Caki2 (cell line): Measurements from ENCODE around the gene GULP1. TPM values are rescaled to one million over a fixed set of nuclear protein-coding genes. Genes with fewer than 3 reads are reported as not detected.
"Not testable (repeated sequence)": the region's sequence is repeated elsewhere in the genome, so short reads cannot be mapped to it uniquely, and the experiment has no call there.

Experiments used
- DNase-seq: peaks from one replicate; pipeline ENCODE4 v3.0.0-alpha.2; 2015; ENCODE audit warnings: low read depth
- in situ Hi-C: cut with HindIII; loops from 2 replicates; pipeline ENCODE4 v1.10.0; 2016; ENCODE audit warnings: low sequenced_read_pairs, low pct_unique_long_range_greater_than_20kb, mixed read lengths
- total RNA-seq: library from RNA; depleted of rRNA; stranded (reverse); fragments of >200 nt; shearing (Covaris generic); gene quantifications from 2 replicates; pipeline ENCODE4 v1.2.3, GENCODE V29; 2014; ENCODE audit warnings: low replicate concordance; rRNA removed

GULP1 gene, protein sequence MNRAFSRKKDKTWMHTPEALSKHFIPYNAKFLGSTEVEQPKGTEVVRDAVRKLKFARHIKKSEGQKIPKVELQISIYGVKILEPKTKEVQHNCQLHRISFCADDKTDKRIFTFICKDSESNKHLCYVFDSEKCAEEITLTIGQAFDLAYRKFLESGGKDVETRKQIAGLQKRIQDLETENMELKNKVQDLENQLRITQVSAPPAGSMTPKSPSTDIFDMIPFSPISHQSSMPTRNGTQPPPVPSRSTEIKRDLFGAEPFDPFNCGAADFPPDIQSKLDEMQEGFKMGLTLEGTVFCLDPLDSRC
- 144 and 172 TPM in 2 replicates for total RNA-seq

DNA sequence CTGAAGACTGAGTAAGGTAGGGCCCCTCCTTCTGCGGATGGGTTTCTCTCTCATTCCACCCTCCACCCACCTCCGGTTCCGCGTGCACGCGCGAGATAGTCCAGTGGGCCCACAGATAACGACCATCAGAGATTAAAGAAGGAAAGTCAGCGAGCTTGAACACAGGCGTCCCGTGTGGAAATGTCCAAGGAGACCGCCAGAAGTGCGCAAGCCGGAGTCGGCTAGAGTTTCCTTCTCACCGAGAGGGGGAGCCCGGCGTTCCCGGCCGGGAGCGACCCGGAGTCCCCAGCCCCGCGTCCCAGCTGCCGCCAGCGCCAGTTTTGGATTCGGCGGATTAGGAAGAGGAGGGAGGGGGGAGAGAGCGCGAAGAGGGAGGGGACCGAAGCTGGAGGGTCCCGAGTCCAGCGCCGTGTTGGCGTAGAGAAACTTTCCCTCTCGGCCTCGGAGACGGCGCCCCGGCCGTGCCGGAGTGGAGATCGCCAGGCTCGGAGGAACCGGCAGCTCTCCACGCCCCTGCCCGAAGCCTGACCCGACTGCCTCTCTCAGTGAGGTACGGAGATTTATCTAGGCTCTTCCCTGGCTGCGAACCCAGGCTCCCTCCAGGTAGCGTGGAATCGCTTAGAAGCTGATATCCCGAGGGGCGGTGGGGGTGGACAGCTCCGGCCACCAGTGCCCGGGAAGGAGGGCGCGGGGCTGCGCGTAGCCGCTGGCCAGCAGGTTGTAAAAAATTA, at the start of gene GULP1:
Gene GULP1, plus strand, starts transcription at position 258 of the 731 bp plus-strand sequence. CDS start 185,829 bp downstream, outside the sequence.
- DNase-seq, result peak; percentile 82
- in situ Hi-C loops, result no loop called here

DNA sequence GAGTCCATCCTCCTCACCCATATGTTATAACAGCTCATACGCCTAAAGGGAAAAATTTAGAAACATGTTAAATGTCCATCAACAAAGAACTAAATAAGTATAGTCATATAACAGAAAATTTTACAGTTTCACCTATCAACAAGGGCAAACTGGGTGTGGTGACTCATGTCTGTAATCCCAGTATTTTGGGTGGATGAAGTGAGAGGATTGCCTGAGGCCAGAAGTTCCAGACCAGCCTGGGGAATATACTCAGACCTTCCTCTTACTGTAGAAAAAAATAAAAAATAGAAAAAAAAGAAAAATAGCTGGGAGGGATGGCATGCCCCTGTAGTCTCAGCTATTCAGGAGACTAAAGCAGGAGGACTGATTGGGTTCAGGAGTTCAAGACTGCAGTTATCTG, 48.3 kb upstream of the GULP1 start:
- in situ Hi-C loops, result no loop called here
- no peak for DNase-seq

DNA sequence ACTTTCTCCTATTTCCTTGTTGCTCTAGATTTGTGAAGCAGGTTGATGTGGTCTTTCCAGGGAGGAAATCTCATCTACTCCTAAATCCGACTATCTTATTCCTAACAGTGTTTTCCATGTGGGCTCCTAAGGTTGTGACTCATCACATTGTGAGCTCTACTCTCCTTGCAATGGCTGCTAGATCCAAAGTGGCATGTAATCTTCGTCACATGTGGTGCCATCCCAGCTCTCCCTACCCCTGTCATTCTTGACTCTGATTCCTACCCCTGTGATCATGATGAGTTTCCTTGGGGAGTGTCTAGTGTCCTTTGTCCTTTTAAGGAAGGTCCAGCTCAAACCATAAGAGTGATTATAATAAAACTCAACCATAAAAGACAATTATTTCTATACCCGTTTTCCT, 47.3 kb upstream of the GULP1 start:
- in situ Hi-C loops, result no loop called here
- no peak for DNase-seq

DNA sequence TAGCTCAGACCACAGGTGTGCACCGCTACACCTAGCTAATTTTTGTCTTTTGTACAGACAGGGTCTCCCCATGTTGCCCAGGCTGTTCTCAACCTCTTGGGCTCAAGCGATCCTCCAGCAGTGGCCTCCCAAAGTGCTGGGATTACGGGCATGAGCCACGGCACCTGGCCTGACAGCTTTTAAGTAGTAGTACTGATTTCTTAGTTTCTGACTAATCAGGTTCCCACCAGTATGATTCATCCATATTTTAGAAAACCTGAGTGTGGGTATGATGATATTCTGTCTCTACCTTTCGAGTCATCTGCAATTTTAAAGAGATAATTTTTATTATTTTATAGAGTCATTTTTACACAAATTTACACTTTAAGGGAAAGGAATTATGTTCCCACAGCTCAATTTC, 46.4 kb upstream of the GULP1 start:
- DNase-seq, result no peak
- in situ Hi-C loops, result no loop called here

DNA sequence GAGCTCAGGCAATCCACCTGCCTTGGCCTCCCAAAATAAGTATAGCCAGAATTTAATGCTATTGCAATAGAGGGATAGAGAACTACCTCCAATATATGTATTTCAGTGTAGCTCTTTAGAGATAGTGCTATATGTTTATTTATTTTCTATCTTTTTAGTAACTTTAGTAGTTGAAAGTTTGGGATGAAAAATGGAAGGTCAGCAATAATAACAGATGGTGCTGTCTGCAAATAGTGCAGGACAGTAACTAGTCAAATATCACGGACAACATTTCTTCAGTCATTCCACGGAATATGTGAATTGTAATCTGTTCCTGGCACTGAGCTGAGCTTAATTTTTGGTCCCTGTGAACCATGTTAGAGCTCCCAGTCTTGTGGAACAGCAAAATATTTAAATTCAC, 43.2 kb upstream of the GULP1 start:
- DNase-seq, result no peak
- in situ Hi-C loops, result no loop called here

DNA sequence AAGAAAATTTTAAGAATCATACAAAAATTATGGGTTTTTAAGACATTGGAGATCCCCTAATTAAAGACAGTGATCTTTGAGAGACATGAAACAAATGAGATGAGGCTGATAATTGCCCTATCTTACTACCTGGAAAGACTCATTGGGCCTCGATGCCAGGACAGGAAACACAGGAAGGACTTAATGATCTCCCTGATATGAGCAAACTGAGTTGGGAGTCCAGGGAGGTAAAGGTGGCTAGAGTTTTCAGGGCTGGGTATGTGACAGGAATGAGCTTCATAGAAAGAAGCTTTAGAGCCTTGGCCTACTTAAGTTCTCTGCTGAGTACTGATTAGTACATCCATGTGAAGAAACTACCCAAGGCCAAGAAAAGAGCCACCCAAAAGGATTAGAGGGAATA, 40.6 kb upstream of the GULP1 start:
- in situ Hi-C loops, result no loop called here
- no peak for DNase-seq

DNA sequence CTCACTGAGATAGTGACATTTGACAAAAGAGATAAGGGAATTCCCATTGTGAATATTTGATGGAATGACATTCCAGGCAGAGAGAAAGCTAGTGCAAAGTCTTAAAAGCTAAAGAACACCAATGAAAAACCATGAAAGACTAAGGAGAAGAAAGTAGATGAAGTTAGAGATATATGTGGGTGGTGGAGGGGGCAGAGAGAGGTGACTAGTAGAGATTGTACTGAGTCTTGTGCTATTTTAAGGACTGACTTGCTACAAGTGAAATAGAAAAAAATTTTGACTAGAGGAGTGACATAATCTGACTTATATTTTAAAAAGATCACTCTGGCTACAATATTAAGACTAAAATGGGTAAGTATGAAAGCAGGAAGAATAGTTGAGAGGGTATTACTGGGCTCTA, 35.3 kb upstream of the GULP1 start:
- in situ Hi-C loops, result no loop called here
- no peak for DNase-seq

DNA sequence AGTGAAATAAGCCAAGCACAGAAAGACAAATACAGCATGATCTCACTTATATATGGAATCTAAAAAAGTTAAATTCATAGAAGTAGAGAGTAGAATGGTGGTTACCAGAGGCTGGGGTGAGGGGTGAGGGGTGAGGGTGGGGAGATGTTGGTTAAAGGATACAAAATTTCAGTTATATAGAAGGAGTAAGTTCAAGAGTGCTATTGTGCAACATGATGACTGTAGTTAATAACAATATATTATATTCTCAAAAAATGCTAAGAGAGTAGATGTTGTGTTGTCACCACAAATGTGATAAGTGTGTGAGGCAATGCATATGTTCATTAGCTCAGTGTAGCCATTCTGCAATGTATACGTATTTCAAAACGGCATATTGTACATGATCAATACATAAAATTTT, 26.4 kb upstream of the GULP1 start:
- in situ Hi-C loops, result no loop called here
- DNase-seq, result no peak

DNA sequence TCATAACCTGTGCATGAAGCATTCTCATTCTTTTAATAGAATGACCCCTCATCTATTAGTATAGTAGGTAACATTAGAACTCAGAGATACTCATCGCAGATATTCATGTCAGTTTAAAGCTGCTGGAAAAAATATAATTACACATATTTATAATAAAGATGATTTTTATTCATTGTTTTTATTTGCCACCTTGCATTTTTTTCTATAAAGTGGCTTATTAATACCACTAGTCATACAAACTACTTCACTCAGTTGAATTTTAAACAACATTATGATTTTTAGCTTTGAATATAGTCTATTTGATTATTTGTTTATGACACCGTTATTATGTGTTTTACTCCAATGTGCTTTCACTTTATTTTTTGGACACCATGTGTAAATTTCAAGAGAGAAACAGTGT, 23.9 kb upstream of the GULP1 start:
- in situ Hi-C loops, result no loop called here

DNA sequence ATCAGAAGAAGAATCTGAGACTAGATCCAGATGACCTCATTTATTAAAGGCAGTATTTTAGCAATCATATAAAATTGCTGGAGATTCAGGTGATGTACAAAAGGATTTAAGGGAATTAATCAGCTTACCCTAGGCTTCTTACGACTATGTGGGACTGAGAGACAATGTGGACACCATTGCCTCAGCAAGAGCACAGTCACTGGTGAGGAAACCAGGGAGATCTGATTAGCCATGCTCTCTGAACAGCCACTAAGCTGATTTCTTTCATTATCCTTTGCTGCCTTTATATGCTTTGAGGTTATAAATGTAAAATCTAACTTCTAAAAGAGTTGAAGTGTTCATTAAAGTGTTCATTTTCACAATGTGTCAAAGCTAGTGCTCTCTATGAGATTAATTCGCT, 22.7 kb upstream of the GULP1 start:
- no peak for DNase-seq
- in situ Hi-C loops, result no loop called here

More for the DNA sequence above, 23.9 kb upstream of the GULP1 start:
- DNase-seq, result no peak

DNA sequence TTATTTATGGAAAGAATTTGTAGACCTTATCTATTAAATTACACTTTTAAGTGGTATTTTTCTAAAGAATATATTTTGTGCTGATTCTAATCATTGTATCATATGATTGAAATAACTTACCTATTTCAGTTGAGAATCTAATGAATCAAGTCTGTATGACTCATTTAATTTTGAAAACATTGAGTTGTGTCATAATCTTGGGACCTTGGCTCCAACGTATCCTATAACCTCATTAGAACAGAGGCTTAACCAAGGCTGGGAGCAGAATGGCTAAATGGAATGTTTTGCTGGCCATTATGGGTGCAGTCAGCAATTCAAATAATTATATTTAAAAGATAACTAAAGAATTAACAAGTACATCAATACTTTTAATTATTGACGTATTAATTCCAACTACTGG, 19.6 kb upstream of the GULP1 start:
- in situ Hi-C loops, result no loop called here
- no peak for DNase-seq

DNA sequence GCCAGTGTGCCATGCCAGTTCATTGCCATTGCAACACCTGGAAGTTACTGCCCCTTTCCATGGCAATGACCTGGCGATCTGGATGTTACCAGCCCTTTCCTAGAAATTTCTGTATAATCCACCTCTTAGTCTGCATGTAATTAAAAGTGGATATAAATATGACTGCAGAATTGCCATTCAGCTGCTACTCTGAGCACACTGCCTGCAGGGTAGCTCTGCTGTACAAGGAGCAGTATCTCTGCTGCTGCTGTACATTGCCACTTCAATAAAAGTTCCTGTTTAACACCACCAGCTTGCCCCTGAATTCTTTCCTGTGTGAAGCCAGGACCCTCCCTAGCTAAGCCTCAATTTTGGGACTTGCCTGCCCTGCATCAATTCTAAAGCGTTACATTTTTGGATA, 17.4 kb upstream of the GULP1 start:
- in situ Hi-C loops, result no loop called here
- no peak for DNase-seq

DNA sequence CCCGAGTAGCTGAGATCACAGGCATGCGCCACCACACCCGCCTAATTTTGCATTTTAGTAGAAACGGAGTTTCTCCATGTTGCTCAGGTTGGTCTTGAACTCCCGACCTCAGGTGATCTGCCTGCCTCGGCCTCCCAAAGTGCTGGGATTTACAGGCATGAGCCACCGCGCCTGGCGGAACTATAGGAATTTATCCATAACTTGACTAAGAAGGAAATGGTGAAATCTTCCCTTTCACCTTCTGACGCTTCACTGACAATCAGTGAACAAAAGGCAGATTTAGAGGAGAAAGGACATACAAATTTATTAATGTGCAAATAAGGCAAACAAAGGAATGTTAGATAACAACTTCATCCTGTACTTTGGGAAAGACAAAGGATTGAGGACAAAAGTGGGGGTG, 15.4 kb upstream of the GULP1 start:
- no peak for DNase-seq
- in situ Hi-C loops, result no loop called here

DNA sequence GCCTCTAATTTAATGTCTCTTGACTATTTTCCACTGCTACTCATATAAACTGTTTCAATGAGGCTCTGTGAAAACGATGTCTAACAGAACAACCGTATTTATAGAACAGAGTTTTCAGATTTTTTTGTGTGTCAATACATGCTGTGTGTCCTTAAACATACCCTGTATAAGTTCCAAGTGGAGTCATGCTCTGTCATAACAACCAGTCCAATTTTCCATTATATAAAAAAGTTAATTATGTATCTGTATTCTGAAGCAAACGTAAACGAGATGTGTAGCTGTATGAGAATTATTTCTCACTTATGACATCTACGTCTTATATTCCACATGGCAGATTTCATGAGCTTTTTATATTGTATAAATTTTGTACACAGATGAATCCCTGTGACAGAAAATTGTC, 13.9 kb upstream of the GULP1 start:
- in situ Hi-C loops, result no loop called here
- DNase-seq, result no peak

DNA sequence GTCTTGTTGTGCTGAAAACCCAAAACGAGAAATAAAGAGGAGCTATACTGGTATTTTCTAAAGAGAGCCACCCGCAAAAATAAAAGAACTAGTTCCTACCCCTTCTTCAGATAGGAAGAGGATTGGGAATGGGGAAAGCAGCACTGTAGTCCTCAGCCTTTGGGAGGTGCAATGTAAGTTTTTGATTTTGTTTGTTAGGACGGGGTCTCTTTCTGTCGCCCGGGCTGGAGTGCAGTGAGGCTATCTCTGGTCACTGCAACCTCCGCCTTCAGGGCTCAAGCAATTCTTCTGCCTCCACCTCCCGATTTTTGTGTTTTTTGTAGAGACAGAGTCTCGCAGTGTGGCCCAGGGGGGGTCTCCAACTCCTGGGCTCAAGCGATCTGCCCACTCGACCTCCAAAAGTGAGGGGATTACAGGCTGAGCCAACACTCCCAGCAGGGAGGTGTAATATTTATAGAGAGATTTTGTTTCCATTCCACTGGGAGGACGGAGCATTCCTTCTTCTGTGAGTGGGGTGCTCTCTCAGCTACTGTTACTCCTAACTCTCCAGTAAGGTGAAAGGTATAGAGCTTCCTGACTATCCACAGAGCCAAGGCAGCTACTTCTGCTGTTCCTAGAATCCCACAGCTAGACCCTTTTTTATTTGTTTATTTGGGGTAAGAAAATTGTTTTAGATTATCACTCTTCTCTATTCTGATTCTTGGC, 13.1 kb upstream of the GULP1 start:
- DNase-seq, result no peak
- in situ Hi-C loops, result no loop called here

DNA sequence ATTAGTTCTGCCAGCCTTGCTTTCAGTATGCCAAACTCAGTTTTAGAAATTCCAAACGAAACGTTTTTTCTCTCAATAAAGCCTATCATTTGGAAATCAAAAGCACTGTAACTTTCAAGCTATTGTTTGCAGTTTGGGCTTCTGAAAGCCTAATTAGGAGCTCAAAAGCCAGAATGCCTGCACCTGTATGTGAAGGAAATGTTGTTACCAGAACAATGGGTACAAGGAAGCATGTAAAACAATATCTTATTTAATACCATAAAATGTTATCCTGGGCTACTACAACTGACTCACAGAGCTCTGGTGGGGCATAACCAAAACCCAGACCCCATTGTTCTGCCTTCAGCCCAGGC, 12.6 kb upstream of the GULP1 start:
- in situ Hi-C loops, result no loop called here
- DNase-seq, result no peak

DNA sequence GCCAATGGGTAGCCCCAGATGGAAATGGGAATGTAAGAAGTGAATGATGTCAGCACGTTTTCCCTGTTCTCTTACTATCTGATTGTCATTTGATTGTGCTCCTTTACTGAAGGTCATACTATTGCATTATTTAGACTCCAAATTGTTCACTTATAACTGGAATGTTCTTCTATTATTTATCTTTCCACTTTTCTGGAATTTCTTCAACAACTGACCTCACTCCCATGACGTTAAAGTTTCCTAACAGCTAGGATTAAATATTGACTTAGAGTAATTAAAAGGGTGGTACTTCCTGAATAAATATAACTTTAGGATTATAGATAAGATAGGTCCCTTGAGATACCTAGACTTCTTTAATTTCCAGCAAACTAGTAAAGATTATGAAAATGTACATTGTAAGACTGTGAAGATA, 10.9 kb upstream of the GULP1 start:
- in situ Hi-C loops, result no loop called here
- no peak for DNase-seq

DNA sequence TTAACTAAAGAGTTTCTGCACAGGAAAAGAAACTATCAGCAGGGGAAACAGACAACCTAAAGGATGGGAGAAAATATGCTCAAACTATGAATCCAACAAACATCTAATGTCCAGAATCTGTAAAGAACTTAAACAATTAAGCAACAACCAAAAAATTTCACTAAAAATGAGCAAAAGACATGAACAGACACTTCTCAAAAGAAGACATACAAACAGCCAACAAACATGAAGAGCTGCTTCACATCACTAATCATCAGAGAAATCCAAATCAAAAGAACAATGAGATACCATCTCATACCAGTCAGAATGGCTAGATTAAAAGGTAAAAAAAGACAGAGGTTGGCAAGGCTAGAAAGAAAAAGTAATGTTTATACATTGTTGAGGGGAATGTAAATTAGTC, 8.8 kb upstream of the GULP1 start:
- in situ Hi-C loops, result no loop called here
- no peak for DNase-seq

DNA sequence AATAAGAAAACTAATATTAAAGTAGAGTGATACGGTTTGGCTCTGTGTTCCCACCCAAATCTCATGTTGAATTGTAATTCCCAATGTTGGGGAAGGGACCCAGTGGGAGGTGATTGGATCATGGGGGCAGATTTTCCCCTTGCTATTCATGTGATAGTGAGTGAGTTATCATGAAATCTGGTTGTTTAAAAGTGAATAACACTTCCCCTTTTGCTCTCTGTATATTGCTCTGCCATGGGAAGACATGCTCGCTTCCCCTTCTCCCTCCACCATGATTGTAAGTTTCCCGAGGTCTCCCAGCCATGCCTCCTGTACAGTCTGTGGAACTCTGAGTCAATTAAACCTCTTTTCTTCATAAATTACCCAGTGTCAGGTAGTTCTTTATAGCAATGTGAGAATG, 7.4 kb upstream of the GULP1 start:
- in situ Hi-C loops, DNase-seq: not testable (repeated sequence)
